Tibial nerve (tissue), 4 donors: Measurements from ENCODE around the gene SMIM22. TPM values are rescaled to one million over a fixed set of nuclear protein-coding genes. Genes with fewer than 3 reads are reported as not detected.

ENCODE experiments used
- DNase-seq, 2 donors: peaks; one replicate each; pipeline ENCODE4 v3.0.0-alpha.2; 2019; ENCODE audit warnings: low spot score in 2 of 2
- H3K27ac ChIP-seq, 4 donors: fragments of 200-600 bp; sonication (generic) in 3 of 4; one replicate each; pipeline ENCODE4 v1.5.1; 2017 to 2019; ENCODE audit warnings: mild to moderate bottlenecking in 1 of 4
- H3K27me3 ChIP-seq, 2 donors: fragments of 200-600 bp; sonication (generic) in 1 of 2; one replicate each; pipeline versions ENCODE4 v1.5.1 to v1.6.0; 2017 to 2019
- H3K36me3 ChIP-seq, 3 donors: fragments of 200-600 bp; sonication (generic); one replicate each; pipeline ENCODE4 v1.5.1; 2018 to 2019
- H3K4me1 ChIP-seq, 4 donors: fragments of 200-600 bp; sonication (generic) in 3 of 4; one replicate each; pipeline ENCODE4 v1.5.1; 2017 to 2019
- H3K4me3 ChIP-seq, 4 donors: fragments of 200-600 bp; sonication (generic) in 3 of 4; one replicate each; pipeline ENCODE4 v1.5.1; 2017 to 2019; ENCODE audit warnings: mild to moderate bottlenecking in 1 of 4, moderate library complexity in 1 of 4
- H3K9me3 ChIP-seq, 4 donors: fragments of 200-600 bp; sonication (generic) in 3 of 4; one replicate each; pipeline ENCODE4 v1.5.1; 2017 to 2019
- EP300 ChIP-seq, 2 donors: sonication (generic); formaldehyde crosslinking; IDR thresholded peaks; one replicate each; pipeline ENCODE4 v1.6.1; 2017; ENCODE audit warnings: antibody characterized with exemption in 2 of 2, mild to moderate bottlenecking in 1 of 2
- POLR2A ChIP-seq, 2 donors: fragments of 450-650 bp; IDR thresholded peaks; one replicate each; pipeline ENCODE4 v1.6.1; 2017; ENCODE audit warnings: antibody characterized with exemption in 2 of 2, mild to moderate bottlenecking in 2 of 2, moderate library complexity in 2 of 2
- WGBS, 2 donors: methylation state at CpG; one replicate each; pipeline ENCODE4 v1.1.5; 2018; 5-methylcytosine and 5-hydroxymethylcytosine counted together
- total RNA-seq, 4 donors: library from RNA; depleted of rRNA; stranded (reverse); fragments of >200 nt; gene quantifications; one replicate each; pipeline ENCODE4 v1.1.0, GENCODE V29; 2016
- TF ChIP-seq, protein P1 (sequence below), 5 experiments: fragments of 200-600 bp in 3 of 5; fragments of 450-650 bp in 2 of 5; sonication (generic) in 3 of 5; IDR thresholded peaks; one replicate each; pipeline ENCODE4 v1.5.1; 2016 to 2019; ENCODE audit warnings: antibody characterized with exemption in 5 of 5, mild to moderate bottlenecking in 3 of 5, moderate library complexity in 2 of 5

The SMIM22 gene
- total RNA-seq, 4 donors from 2014 or later = not detected

DNA sequence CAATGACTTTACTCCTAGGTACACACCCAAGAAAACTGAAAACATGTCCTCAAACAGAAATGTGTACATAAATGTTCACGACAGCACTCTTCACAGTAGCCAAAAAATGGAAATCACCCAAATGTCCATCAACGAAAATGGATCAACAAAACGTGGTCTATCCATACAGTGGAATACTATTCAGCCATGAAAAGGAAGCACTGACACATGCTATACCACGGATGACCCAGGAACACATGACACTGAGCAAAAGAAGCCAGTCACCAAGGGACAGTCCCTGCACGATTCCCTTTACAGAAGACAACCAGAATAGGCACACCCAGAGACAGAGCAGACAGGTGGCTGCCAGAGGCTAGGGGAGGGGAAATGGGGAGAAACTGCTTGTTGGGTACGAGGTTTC is 39.5 kb upstream of the SMIM22 start:
- no peaks in the 10 kb centered on the region for H3K27me3 ChIP-seq
- TF ChIP-seq EP300 (IDR thresholded peaks at IDR 0.05) = no peak
- TF ChIP-seq, protein P1, sequence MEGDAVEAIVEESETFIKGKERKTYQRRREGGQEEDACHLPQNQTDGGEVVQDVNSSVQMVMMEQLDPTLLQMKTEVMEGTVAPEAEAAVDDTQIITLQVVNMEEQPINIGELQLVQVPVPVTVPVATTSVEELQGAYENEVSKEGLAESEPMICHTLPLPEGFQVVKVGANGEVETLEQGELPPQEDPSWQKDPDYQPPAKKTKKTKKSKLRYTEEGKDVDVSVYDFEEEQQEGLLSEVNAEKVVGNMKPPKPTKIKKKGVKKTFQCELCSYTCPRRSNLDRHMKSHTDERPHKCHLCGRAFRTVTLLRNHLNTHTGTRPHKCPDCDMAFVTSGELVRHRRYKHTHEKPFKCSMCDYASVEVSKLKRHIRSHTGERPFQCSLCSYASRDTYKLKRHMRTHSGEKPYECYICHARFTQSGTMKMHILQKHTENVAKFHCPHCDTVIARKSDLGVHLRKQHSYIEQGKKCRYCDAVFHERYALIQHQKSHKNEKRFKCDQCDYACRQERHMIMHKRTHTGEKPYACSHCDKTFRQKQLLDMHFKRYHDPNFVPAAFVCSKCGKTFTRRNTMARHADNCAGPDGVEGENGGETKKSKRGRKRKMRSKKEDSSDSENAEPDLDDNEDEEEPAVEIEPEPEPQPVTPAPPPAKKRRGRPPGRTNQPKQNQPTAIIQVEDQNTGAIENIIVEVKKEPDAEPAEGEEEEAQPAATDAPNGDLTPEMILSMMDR (IDR thresholded peaks at IDR 0.05) = no peak
- no peak for TF ChIP-seq POLR2A (IDR thresholded peaks at IDR 0.05)
- H3K27ac ChIP-seq = no peak overlapping the region
- WGBS, 2 donors = 94 to 99% methylated on average over 6 of the region's 6 CpGs
- peaks cover 6 to 100% (median 27%) of the 10 kb centered on the region in 3 donors for H3K36me3 ChIP-seq
- no peak overlapping the region for H3K4me3 ChIP-seq
- H3K9me3 ChIP-seq = no peaks in the 10 kb centered on the region
- no peak for DNase-seq
- H3K4me1 ChIP-seq = no peaks in the 10 kb centered on the region

DNA sequence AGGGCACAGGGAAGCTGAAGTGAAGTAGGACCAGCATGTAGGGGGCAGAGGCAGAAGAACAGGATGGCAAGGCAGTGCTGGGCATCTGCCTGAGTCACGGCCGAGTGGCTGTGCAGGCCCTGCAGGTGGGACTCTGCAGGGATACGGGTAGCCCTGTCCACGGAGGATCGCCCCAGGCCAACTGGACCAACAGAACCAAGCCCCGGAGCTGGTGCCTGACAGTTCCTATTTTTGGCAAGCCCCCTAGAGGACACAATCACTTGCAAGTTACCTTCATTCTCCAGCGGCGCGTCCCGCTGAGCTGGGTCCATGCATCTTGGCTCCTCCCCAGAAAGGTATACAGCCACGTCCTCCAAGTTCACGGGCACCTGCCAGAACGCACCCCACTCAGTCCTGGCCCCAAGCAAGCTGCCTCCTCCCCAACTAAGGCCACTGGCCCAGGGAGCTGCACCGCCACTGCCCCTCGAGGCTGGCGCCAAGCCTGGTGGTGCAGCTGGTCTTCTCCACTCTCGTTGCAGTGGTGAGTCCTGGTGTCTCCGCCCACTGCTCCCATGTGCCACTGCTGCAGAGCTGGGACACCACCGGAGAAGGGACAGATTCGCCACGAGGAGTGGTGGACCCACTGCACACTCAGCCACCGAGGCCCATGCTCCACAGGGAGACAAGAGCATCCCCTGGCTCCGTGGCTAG is 34.8 kb upstream of the SMIM22 start:
- Histone ChIP-seq H3K36me3 (peaks cover 4 to 97% (median 15%) of the 10 kb centered on the region in 3 donors), H3K4me3 (no peak overlapping the region), H3K27me3 (no peaks in the 10 kb centered on the region), H3K27ac (no peak overlapping the region), H3K4me1 (peaks cover 0 to 24% (median 2%) of the 10 kb centered on the region in 4 donors), H3K9me3 (no peaks in the 10 kb centered on the region)
- no peak for DNase-seq
- WGBS, 2 donors = 86 to 89% methylated on average over 22 of the region's 23 CpGs
- TF ChIP-seq, protein P1 (IDR thresholded peaks at IDR 0.05) = no peak
- TF ChIP-seq EP300 (IDR thresholded peaks at IDR 0.05) (no peak), POLR2A (IDR thresholded peaks at IDR 0.05) (no peak)

DNA sequence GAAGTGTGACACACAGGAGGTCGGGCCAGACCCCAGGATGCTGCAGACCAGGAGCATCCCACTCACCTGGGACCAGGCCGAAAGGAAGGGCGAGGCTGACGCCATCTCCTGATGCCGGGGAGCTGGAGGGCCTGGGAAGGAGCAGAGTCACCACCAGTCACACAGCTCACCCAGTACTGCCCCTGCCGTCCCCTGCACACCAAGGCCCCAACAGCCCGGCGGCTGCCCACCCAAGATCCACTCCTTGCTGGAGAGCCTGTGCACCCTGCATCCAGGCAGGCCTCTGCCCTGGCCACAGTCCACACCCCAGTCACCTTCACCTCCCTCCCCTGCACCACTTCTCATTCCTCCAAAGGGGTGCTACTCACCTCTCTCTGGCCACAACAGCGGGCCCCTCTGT is 33.0 kb upstream of the SMIM22 start:
- DNase-seq = no peak
- Histone ChIP-seq H3K27ac (no peak overlapping the region), H3K4me3 (no peak overlapping the region), H3K36me3 (peaks cover 4 to 82% (median 11%) of the 10 kb centered on the region in 3 donors), H3K4me1 (peaks cover 0 to 35% (median 14%) of the 10 kb centered on the region in 4 donors), H3K9me3 (no peaks in the 10 kb centered on the region), H3K27me3 (no peaks in the 10 kb centered on the region)
- 90 to 92% methylated on average over 7 of the region's 9 CpGs for WGBS, 2 donors
- TF ChIP-seq EP300 (IDR thresholded peaks at IDR 0.05) = no peak
- TF ChIP-seq POLR2A (IDR thresholded peaks at IDR 0.05) = no peak
- TF ChIP-seq, protein P1 (IDR thresholded peaks at IDR 0.05) = no peak

DNA sequence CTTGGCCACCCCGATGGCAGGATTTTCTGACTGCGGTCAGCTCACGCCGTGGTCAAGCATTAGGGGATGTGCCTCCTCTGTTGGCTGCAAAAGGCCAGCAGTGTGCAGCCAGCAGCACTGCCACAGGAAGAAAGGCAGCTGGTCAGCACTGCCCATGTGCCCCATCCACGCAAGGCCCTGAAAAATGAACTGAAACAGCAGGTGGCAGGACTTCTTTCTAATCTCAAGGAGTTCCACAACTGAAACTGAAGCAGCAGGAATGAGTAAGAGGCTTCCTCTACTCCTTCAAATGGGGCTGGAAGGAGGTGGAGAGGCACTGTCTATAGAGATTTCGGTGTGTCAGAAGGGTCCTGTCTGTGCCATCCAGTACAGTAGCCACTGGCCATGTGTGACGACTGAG is 31.4 kb upstream of the SMIM22 start:
- Histone ChIP-seq H3K27me3 (no peaks in the 10 kb centered on the region), H3K36me3 (peaks cover 4 to 66% (median 4%) of the 10 kb centered on the region in 3 donors), H3K9me3 (no peaks in the 10 kb centered on the region), H3K4me3 (no peak overlapping the region), H3K4me1 (peaks cover 0 to 47% (median 22%) of the 10 kb centered on the region in 4 donors), H3K27ac (no peak overlapping the region)
- DNase-seq = no peak
- WGBS, 2 donors = 82 to 87% methylated on average over 7 of the region's 7 CpGs
- TF ChIP-seq, protein P1 (IDR thresholded peaks at IDR 0.05) = no peak
- no peak for TF ChIP-seq EP300 (IDR thresholded peaks at IDR 0.05)
- no peak for TF ChIP-seq POLR2A (IDR thresholded peaks at IDR 0.05)
